HG02885 (cell line): ENCODE data around the gene LRP1.

Experiments
- ATAC-seq: cut with Tn5 transposase; IDR thresholded peaks from one replicate; pipeline ENCODE4 v1.9.1; 2021; ENCODE audit warnings: mild to moderate bottlenecking; ENCODE audit not compliant: unreplicated experiment, poor library complexity

The LRP1 gene

GRCh38 chr12:57168058-57168457 lies 39.8 kb downstream of the LRP1 start:
- no peak for ATAC-seq

- ATAC-seq: no peak
Measured at GRCh38 chr12:57169046-57169795, 40.9 kb downstream of the LRP1 start.

- no peak for ATAC-seq
Measured at GRCh38 chr12:57169969-57170368, 41.7 kb downstream of the LRP1 start.

GRCh38 chr12:57170408-57170807 lies 42.1 kb downstream of the LRP1 start:
- no peak for ATAC-seq

- ATAC-seq: no peak
Measured at GRCh38 chr12:57170927-57171326, 42.6 kb downstream of the LRP1 start.

- no peak for ATAC-seq
Measured at GRCh38 chr12:57171668-57172067, 43.4 kb downstream of the LRP1 start.

GRCh38 chr12:57173089-57173488 lies 44.8 kb downstream of the LRP1 start:
- no peak for ATAC-seq

GRCh38 chr12:57173683-57174082 lies 45.4 kb downstream of the LRP1 start:
- no peak for ATAC-seq

GRCh38 chr12:57175428-57176138 lies 47.3 kb downstream of the LRP1 start:
- ATAC-seq: no peak

- ATAC-seq: no peak
Measured at GRCh38 chr12:57176139-57176477, 47.8 kb downstream of the LRP1 start.

- no peak for ATAC-seq
Measured at GRCh38 chr12:57176846-57177245, 48.6 kb downstream of the LRP1 start.

- no peak for ATAC-seq
Measured at GRCh38 chr12:57177354-57177753, 49.1 kb downstream of the LRP1 start.

- no peak for ATAC-seq
Measured at GRCh38 chr12:57178213-57178612, 49.9 kb downstream of the LRP1 start.

GRCh38 chr12:57179331-57180086 lies 51.2 kb downstream of the LRP1 start:
- ATAC-seq: no peak

GRCh38 chr12:57180321-57180989 lies 52.2 kb downstream of the LRP1 start:
- no peak for ATAC-seq

- no peak for ATAC-seq
Measured at GRCh38 chr12:57181072-57181471, 52.8 kb downstream of the LRP1 start.

- ATAC-seq: no peak
Measured at GRCh38 chr12:57181561-57182155, 53.4 kb downstream of the LRP1 start.

- peak; percentile 92 for ATAC-seq
Measured at GRCh38 chr12:57182918-57183575, 54.8 kb downstream of the LRP1 start.

GRCh38 chr12:57183939-57184725 lies 55.8 kb downstream of the LRP1 start:
- ATAC-seq: no peak
